B cell (primary cell): ENCODE measurements around the gene ST6GALNAC2. TPM values are rescaled to one million over a fixed set of nuclear protein-coding genes. Genes with fewer than 3 reads are reported as not detected.
"Not testable (repeated sequence)": the region's sequence is repeated elsewhere in the genome, so short reads cannot be mapped to it uniquely, and the experiment has no call there.

Experiments used
- ATAC-seq: fragments of 200-7000 bp; cut with Tn5 transposase; one replicate; pipeline ENCODE4 v1.10.0; 2021; ENCODE audit warnings: low read depth, mild to moderate bottlenecking, moderate number of reproducible peaks, moderate library complexity
- CTCF ChIA-PET: fragments of 350-600 bp; sonication (Branson Sonifier 250); formaldehyde crosslinking; loops from one replicate; lab custom pipeline; 2021; ENCODE audit warnings: antibody characterized with exemption, inconsistent platforms; lab: Charles Lee
- POLR2A ChIA-PET: fragments of 350-600 bp; sonication (Branson Sonifier 250); formaldehyde crosslinking; loops from one replicate; lab custom pipeline; 2021; ENCODE audit warnings: antibody characterized with exemption; lab: Charles Lee
- DNase-seq: peaks from one replicate; pipeline ENCODE4 v3.0.0; 2013
- H2AFZ ChIP-seq: 2 replicates; pipeline ENCODE4 v1.6.1; 2012; ENCODE audit warnings: mild to moderate bottlenecking, low read depth, low read length; ENCODE audit not compliant: insufficient read depth, poor library complexity, severe bottlenecking
- H3K27ac ChIP-seq, 2 donors: 1 replicate in 1 of 2; 2 replicates in 1 of 2; pipeline ENCODE4 v1.5.1; 2012 to 2013; ENCODE audit warnings: low read length in 2 of 2, mild to moderate bottlenecking in 2 of 2, moderate library complexity in 1 of 2
- H3K27me3 ChIP-seq, 4 experiments: fragments of 200-600 bp in 1 of 4; sonication (generic) in 1 of 4; replicated peaks in 1 of 4; 1 replicate in 2 of 4; 2 replicates in 2 of 4; pipeline versions ENCODE4 v1.6.1 to v1.7.0; 2013 to 2016; ENCODE audit warnings: low read length in 3 of 4, mild to moderate bottlenecking in 2 of 4, mixed read lengths in 1 of 4, moderate library complexity in 1 of 4; ENCODE audit not compliant: insufficient read depth in 4 of 4, control insufficient read depth in 3 of 4; ENCODE audit errors: control extremely low read depth in 1 of 4
- H3K36me3 ChIP-seq, 2 experiments: replicated peaks in 1 of 2; 1 replicate in 1 of 2; 2 replicates in 1 of 2; pipeline versions ENCODE4 v1.6.1 to v1.7.1; 2013; ENCODE audit warnings: low read length in 1 of 2; ENCODE audit not compliant: insufficient read depth in 2 of 2, control insufficient read depth in 1 of 2; ENCODE audit errors: control extremely low read depth in 1 of 2, extremely low read depth in 1 of 2
- H3K4me1 ChIP-seq, 2 donors: fragments of 200-600 bp in 1 of 2; sonication (generic) in 1 of 2; 1 replicate in 1 of 2; 2 replicates in 1 of 2; pipeline versions ENCODE4 v1.5.1 to v1.6.1; 2013 to 2017; ENCODE audit warnings: low read length in 2 of 2; ENCODE audit not compliant: control insufficient read depth in 2 of 2, insufficient read depth in 2 of 2
- H3K4me2 ChIP-seq: replicated peaks from 2 replicates; pipeline ENCODE3; 2012; ENCODE audit warnings: mild to moderate bottlenecking, low read depth, low read length; ENCODE audit not compliant: poor library complexity, severe bottlenecking
- H3K4me3 ChIP-seq, 5 experiments: fragments of 200-600 bp in 1 of 5; sonication (generic) in 1 of 5; 1 replicate in 3 of 5; 2 replicates in 2 of 5; pipeline versions ENCODE4 v1.5.1 to v1.7.0; 2011 to 2016; ENCODE audit warnings: low read length in 4 of 5, mild to moderate bottlenecking in 4 of 5, low read depth in 2 of 5, control low read depth in 1 of 5, moderate library complexity in 1 of 5; ENCODE audit not compliant: insufficient read depth in 1 of 5; ENCODE audit errors: control extremely low read depth in 1 of 5, extremely low read depth in 1 of 5
- H3K79me2 ChIP-seq: fragments of 200-600 bp; sonication (generic); one replicate; pipeline ENCODE4 v1.6.0; 2016; ENCODE audit warnings: low read length; ENCODE audit not compliant: control insufficient read depth, insufficient read depth
- H3K9ac ChIP-seq: fragments of 200-600 bp; sonication (generic); 2 replicates; pipeline ENCODE4 v1.6.1; 2017; ENCODE audit warnings: mild to moderate bottlenecking, low read length, moderate library complexity
- H3K9me3 ChIP-seq, 3 donors: one replicate each; pipeline versions ENCODE4 v1.6.1 to v1.7.1; 2013; ENCODE audit warnings: low read length in 2 of 3; ENCODE audit not compliant: control insufficient read depth in 2 of 3, insufficient read depth in 1 of 3; ENCODE audit errors: control extremely low read depth in 1 of 3
- H4K20me1 ChIP-seq: 2 replicates; pipeline ENCODE4 v1.6.0; 2012; ENCODE audit warnings: mild to moderate bottlenecking, low read length; ENCODE audit not compliant: insufficient read depth, control insufficient read depth, poor library complexity, severe bottlenecking
- H3K27ac Mint-ChIP-seq: one replicate; pipeline ENCODE4 v1.8.0; 2021; ENCODE audit warnings: mixed read lengths
- H3K27me3 Mint-ChIP-seq: one replicate; pipeline ENCODE4 v1.8.0; 2021; ENCODE audit warnings: mixed read lengths
- H3K4me1 Mint-ChIP-seq: one replicate; pipeline ENCODE4 v1.8.0; 2021; ENCODE audit warnings: mixed read lengths
- H3K4me3 Mint-ChIP-seq: one replicate; pipeline ENCODE4 v1.8.0; 2021; ENCODE audit warnings: mixed read lengths
- H3K9me3 Mint-ChIP-seq: one replicate; pipeline ENCODE4 v1.8.0; 2022; ENCODE audit warnings: mixed read lengths; ENCODE audit not compliant: insufficient read depth
- EZH2 ChIP-seq: IDR thresholded peaks from 2 replicates; pipeline ENCODE4 v1.6.1; 2012; ENCODE audit warnings: borderline replicate concordance, low read depth, mild to moderate bottlenecking, moderate library complexity, low read length; ENCODE audit not compliant: insufficient read depth, poor library complexity, severe bottlenecking
- WGBS: methylation state at CpG from one replicate; pipeline ENCODE4 v1.1.5; 2013; ENCODE audit warnings: missing lambda C conversion rate; ENCODE audit not compliant: insufficient coverage; 5-methylcytosine and 5-hydroxymethylcytosine counted together
- intact Hi-C: fragments of 100-400 bp; cut with micrococcal nuclease; formaldehyde crosslinking; loops from one replicate; pipeline ENCODE4 v1.10.0; 2022
- polyA plus RNA-seq: library from polyadenylated mRNA; depleted of rRNA; stranded (reverse); fragments of >200 nt; gene quantifications from 2 replicates; pipeline ENCODE4 v1.2.3, GENCODE V29; 2012
- total RNA-seq, 2 donors: library from RNA; stranded (reverse); fragments of 120-200 nt in 1 of 2; gene quantifications; 1 replicate in 1 of 2; 2 replicates in 1 of 2; pipeline versions ENCODE4 v1.2.3 to v1.2.4, GENCODE V29; 2013 to 2022
- TF ChIP-seq, protein P1 (sequence below): fragments of 200-600 bp; IDR thresholded peaks from one replicate; pipeline ENCODE4 v1.8.0; 2022; ENCODE audit warnings: antibody characterized with exemption, mild to moderate bottlenecking

ST6GALNAC2 gene
- total and polyA plus RNA-seq, 2 donors (not counting 1 experiment from before 2014, with no cell fraction given) = 0.58 to 2.7 TPM

DNA sequence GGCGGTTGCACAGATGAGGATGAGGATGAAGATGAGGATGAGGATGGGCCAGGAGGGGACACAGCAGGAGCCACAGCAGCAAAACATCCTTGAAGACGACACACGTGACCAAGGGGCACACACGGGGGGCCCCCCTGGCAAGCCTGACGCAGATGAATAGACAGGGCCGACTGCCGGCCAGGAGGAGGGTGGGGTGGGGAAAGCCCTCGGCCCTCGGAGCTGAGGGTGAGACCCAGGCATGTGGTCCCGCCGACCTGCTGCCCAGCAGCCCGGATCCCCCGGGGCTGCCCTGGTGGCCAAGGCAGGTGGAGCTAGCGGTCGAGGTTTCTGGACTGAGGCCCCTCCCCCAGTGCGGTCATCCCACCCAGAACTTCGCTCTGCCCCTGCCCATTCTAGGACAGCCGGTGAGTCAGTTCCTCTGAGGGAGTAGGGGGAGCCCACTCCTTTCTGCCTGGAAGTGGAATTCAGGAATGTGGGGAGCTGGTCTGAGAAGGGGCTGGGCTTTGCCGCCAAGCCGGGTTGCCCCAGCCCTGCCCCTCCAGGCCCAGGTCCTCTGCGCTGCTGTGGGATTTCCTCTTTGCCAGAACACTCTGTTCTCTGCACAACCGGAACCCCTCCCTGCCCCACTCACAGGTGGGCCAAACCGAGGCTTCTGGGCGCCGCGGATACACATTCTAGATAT is 58.1 kb downstream of the ST6GALNAC2 start:
- peak; percentile 75 for ATAC-seq
- Histone ChIP-seq H3K27me3 (peaks cover 0 to 4% (median 0%) of the 10 kb centered on the region in 4 experiments), H3K4me3 (peak overlapping the region; percentile 11 to 77 (median 70)), H3K9ac (peak overlapping the region; percentile 77), H3K36me3 (no peaks in the 10 kb centered on the region), H3K4me1 (peaks cover 52 to 67% of the 10 kb centered on the region in 2 donors), H3K27ac (peak overlapping the region; percentile 97 to 99), H2AFZ (peak overlapping the region; percentile 72), H3K4me2 (peak overlapping the region; percentile 98), H4K20me1 (no peaks in the 10 kb centered on the region), H3K9me3 (no peaks in the 10 kb centered on the region), H3K79me2 (peaks cover 32% of the 10 kb centered on the region)
- Mint-ChIP-seq H3K4me3 (peak overlapping the region; percentile 84), H3K27me3 (peaks cover 3% of the 10 kb centered on the region), H3K9me3 (no peaks in the 10 kb centered on the region), H3K4me1 (peaks cover 59% of the 10 kb centered on the region), H3K27ac (peak overlapping the region; percentile 90)
- DNase-seq = peak; percentile 86
- TF ChIP-seq EZH2 = no peak
- TF ChIP-seq, protein P1, sequence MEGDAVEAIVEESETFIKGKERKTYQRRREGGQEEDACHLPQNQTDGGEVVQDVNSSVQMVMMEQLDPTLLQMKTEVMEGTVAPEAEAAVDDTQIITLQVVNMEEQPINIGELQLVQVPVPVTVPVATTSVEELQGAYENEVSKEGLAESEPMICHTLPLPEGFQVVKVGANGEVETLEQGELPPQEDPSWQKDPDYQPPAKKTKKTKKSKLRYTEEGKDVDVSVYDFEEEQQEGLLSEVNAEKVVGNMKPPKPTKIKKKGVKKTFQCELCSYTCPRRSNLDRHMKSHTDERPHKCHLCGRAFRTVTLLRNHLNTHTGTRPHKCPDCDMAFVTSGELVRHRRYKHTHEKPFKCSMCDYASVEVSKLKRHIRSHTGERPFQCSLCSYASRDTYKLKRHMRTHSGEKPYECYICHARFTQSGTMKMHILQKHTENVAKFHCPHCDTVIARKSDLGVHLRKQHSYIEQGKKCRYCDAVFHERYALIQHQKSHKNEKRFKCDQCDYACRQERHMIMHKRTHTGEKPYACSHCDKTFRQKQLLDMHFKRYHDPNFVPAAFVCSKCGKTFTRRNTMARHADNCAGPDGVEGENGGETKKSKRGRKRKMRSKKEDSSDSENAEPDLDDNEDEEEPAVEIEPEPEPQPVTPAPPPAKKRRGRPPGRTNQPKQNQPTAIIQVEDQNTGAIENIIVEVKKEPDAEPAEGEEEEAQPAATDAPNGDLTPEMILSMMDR = no peak
- POLR2A ChIA-PET = interaction anchor here (0.6 to 2.9 kb wide), 24 partner anchors 8 to 1829 kb away, joined by 3 to 31 read pairs (median 5); partner anchors contain the start of genes FDXR, PRCD, RHBDF2 and SEC14L1
- intact Hi-C loops = loop anchor here (1.0 to 5.0 kb wide), 6 partner anchors 12 to 199 kb away; partner anchors contain the start of genes JMJD6 and METTL23
- CTCF ChIA-PET = interaction anchor here (0.8 to 5.2 kb wide), 17 partner anchors 8 to 184 kb away, joined by 3 to 52 read pairs (median 6); partner anchors contain the start of genes AANAT, CYGB, PRCD and ST6GALNAC2
- WGBS = 2% methylated on average over 12 of the region's 26 CpGs

DNA sequence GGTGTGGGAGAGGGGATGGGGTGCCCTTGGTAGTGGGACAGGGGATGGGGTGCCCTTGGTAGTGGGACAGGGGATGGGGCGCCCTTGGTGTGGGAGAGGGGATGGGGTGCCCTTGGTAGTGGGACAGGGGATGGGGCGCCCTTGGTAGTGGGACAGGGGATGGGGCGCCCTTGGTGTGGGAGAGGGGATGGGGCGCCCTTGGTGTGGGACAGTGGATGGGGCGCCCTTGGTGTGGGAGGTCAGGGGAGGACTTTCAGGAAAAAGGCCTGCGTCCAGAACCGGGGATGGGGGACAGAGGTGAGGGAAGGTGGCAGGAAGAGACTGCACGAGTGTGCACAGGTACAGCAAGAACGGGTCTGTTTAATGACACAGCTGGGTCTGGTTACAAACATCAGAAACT is 58.6 kb downstream of the ST6GALNAC2 start:
- H4K20me1 ChIP-seq, H3K36me3 ChIP-seq, H3K9me3 ChIP-seq, H3K27me3 ChIP-seq, ATAC-seq, DNase-seq, H3K9me3 Mint-ChIP-seq, H3K27me3 Mint-ChIP-seq: not testable (repeated sequence)
- ChIA-PET POLR2A (interaction anchor here (0.7 to 2.9 kb wide), 7 partner anchors 11 to 46 kb away, joined by 3 to 31 read pairs (median 7); no protein-coding TSS in a partner anchor), CTCF (interaction anchor here (1.0 to 5.2 kb wide), 9 partner anchors 10 to 97 kb away, joined by 3 to 52 read pairs (median 10); partner anchors contain the start of genes AANAT and CYGB)
- H3K4me1 ChIP-seq = peaks cover 52 to 67% of the 10 kb centered on the region in 2 donors
- intact Hi-C loops = loop anchor here (1.0 to 5.0 kb wide), 3 partner anchors 12 to 145 kb away; no protein-coding TSS in a partner anchor
- peaks cover 57% of the 10 kb centered on the region for H3K4me1 Mint-ChIP-seq
- peak overlapping the region; percentile 84 for H3K4me3 Mint-ChIP-seq
- peak overlapping the region; percentile 90 for H3K27ac Mint-ChIP-seq
- peak overlapping the region; percentile 98 for H3K4me2 ChIP-seq
- peak overlapping the region in 4 of 5 experiments; percentile 58 to 77 (median 71) for H3K4me3 ChIP-seq
- 63% methylated on average over 9 of the region's 9 CpGs for WGBS
- peaks cover 27% of the 10 kb centered on the region for H3K79me2 ChIP-seq
- H2AFZ ChIP-seq = peak overlapping the region; percentile 72
- H3K9ac ChIP-seq = peak overlapping the region; percentile 77
- H3K27ac ChIP-seq = peak overlapping the region; percentile 97 to 99

GRCh38 chr17:76525513-76525833 is 60.2 kb downstream of the ST6GALNAC2 start:
- POLR2A ChIA-PET, DNase-seq, H2AFZ ChIP-seq, H3K9me3 ChIP-seq, H3K27me3 Mint-ChIP-seq, H3K4me3 ChIP-seq, H3K27ac Mint-ChIP-seq, ATAC-seq, H3K9ac ChIP-seq, H3K27ac ChIP-seq, H3K4me2 ChIP-seq, H3K36me3 ChIP-seq, H3K4me3 Mint-ChIP-seq, H4K20me1 ChIP-seq, H3K9me3 Mint-ChIP-seq: not testable (repeated sequence)
- peaks cover 11% of the 10 kb centered on the region for H3K79me2 ChIP-seq
- CTCF ChIA-PET = interaction anchor here (1.0 to 6.3 kb wide), 9 partner anchors 9 to 189 kb away, joined by 3 to 156 read pairs (median 23); partner anchors contain the start of genes AANAT and MXRA7
- H3K4me1 ChIP-seq = peaks cover 42 to 52% of the 10 kb centered on the region in 2 donors
- intact Hi-C loops = loop anchor here (5.0 kb wide), 1 partner anchor 147 kb away; no protein-coding TSS in a partner anchor
- H3K4me1 Mint-ChIP-seq = peaks cover 46% of the 10 kb centered on the region
- H3K27me3 ChIP-seq = peaks cover 0 to 11% (median under 1%) of the 10 kb centered on the region in 4 experiments
- 83% methylated on average over 5 of the region's 8 CpGs for WGBS
